SIG-M5 treated with dmso at 0.1 percent for 504 hours (cell line): Measurements from ENCODE around the gene GUCY1B1.
"Not testable (repeated sequence)": the region's sequence is repeated elsewhere in the genome, so short reads cannot be mapped to it uniquely, and the experiment has no call there.

Source experiments
- DNase-seq: peaks from one replicate; lab custom pipeline; 2025; ENCODE audit not compliant: unreplicated experiment; lab: John Stamatoyannopoulos, UW

Gene GUCY1B1

GRCh38 chr4:155797581-155797980 lies 38.8 kb downstream of the GUCY1B1 start:
- not testable (repeated sequence) for DNase-seq

- no peak for DNase-seq
Observed at GRCh38 chr4:155799116-155799793, 40.4 kb downstream of the GUCY1B1 start.

- no peak for DNase-seq
Observed at GRCh38 chr4:155799794-155800123, 40.9 kb downstream of the GUCY1B1 start.

- DNase-seq: no peak
Observed at GRCh38 chr4:155800685-155801343, 42.0 kb downstream of the GUCY1B1 start.

GRCh38 chr4:155802190-155802959 lies 43.6 kb downstream of the GUCY1B1 start:
- DNase-seq: no peak

GRCh38 chr4:155805016-155805415 lies 46.2 kb downstream of the GUCY1B1 start:
- DNase-seq: no peak

- DNase-seq: no peak
Observed at GRCh38 chr4:155807021-155807420, 48.2 kb downstream of the GUCY1B1 start.

GRCh38 chr4:155809835-155810234 lies 51.0 kb downstream of the GUCY1B1 start:
- DNase-seq: peak; percentile 81

GRCh38 chr4:155811083-155811482 lies 52.3 kb downstream of the GUCY1B1 start:
- no peak for DNase-seq

GRCh38 chr4:155818639-155819038 lies 59.8 kb downstream of the GUCY1B1 start:
- DNase-seq: no peak

GRCh38 chr4:155819066-155819465 lies 60.2 kb downstream of the GUCY1B1 start:
- DNase-seq: no peak

GRCh38 chr4:155820887-155821518 lies 62.2 kb downstream of the GUCY1B1 start:
- no peak for DNase-seq

GRCh38 chr4:155822572-155822971 lies 63.8 kb downstream of the GUCY1B1 start:
- DNase-seq: no peak

GRCh38 chr4:155828628-155829027 lies 69.8 kb downstream of the GUCY1B1 start:
- DNase-seq: no peak

GRCh38 chr4:155832664-155833063 lies 73.8 kb downstream of the GUCY1B1 start:
- no peak for DNase-seq

- no peak for DNase-seq
Observed at GRCh38 chr4:155837203-155837796, 78.5 kb downstream of the GUCY1B1 start.

GRCh38 chr4:155842080-155842479 lies 83.3 kb downstream of the GUCY1B1 start:
- no peak for DNase-seq

- DNase-seq: no peak
Observed at GRCh38 chr4:155846929-155847328, 88.1 kb downstream of the GUCY1B1 start.

- no peak for DNase-seq
Observed at GRCh38 chr4:155849042-155849441, 90.2 kb downstream of the GUCY1B1 start.

- no peak for DNase-seq
Observed at GRCh38 chr4:155853189-155853588, 94.4 kb downstream of the GUCY1B1 start.

GRCh38 chr4:155854582-155855226 lies 95.9 kb downstream of the GUCY1B1 start:
- DNase-seq: no peak
